Measurements from ENCODE around the gene CAMK2N2.

CAMK2N2 gene

DNA sequence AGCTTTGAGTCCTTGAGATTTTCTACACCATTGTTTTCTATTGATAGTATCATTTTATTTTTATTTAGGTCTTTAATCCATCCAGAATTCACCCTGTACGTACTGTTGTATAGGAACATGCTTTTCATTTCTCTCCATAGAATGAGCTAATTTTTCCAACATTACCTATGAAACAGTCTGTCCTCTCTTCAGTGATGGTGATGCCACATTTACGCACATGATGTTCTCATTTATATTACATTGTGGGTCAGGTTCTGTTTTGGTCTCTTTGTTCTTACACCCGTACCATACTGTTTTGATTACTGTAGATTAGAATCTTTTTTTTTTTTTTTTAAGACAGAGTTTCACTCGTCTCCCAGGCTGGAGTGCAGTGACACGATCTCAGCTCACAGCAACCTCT, 49.6 kb downstream of the CAMK2N2 start:
- DNase-seq (ENCODE audit: low read depth), result no peak

DNA sequence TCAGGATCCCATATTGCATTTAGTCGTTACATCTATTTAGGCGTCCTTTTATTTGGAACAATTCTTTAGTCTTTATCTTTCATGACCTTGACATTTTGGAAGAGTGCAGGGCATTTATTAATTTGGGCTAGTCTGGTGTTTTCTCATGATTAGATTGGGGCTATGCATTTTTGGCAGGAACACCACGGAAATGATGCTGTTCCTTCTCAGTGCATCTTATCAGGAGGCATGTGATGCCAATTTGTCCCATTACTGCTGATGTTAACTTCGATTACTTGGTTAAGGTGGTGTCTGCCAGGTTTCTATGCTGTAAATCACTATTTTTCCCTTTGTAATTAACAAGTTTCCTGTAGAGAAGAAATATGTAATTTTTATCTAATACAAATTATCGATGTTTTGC, 50.1 kb downstream of the CAMK2N2 start:
- no peak for DNase-seq (ENCODE audit: low read depth)

All from activated T-cell treated with anti-CD3 and anti-CD28 coated beads for 24 hours (primary cell).